ENCODE data around the gene GK2.

Gene GK2

DNA sequence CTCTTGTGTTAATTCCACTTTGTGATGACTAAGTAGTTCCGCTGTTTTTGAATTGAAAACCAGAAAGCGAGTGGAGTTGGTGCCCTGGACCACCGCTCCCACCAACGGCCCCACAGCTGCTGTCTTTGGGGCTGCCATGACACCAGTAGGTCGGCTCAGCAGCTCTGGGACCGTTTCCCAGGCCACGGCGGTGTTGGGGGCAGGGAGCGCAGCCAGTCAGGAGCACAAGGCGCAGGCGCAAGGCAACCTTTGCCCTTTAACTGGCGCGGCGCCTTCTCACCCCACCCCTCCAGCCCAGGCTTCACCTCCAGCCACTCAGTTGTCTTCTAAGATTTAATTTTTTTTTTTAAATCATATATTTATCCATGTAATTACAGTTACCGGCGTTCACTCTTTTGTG is at the start of gene GK2:
TSS of gene GK2 (minus strand) at position 166 of the 400 bp plus-strand sequence. CDS start at position 138, 28 bp downstream.
- no peak for DNase-seq (ENCODE audit: low spot score)

DNA sequence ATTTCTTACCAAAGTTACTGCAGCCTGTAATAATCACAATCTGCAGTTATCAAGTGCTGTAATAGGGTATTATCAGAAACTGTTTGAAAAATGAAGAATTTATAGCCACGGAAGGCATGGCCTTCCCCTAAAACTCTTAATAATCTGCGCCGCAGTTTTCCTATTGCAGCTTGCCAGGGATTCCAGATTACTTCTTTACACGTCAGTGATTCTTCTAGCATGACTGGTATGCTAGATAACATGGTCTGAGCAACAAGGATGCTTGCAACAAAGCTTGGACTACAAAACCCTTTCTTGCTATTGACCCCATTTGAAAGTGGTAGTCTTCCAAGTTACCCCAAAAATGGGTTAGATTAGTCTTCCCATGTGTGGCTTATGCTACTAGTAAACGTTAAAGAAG is 47.2 kb upstream of the GK2 start:
- no peak for DNase-seq (ENCODE audit: low spot score)

DNA sequence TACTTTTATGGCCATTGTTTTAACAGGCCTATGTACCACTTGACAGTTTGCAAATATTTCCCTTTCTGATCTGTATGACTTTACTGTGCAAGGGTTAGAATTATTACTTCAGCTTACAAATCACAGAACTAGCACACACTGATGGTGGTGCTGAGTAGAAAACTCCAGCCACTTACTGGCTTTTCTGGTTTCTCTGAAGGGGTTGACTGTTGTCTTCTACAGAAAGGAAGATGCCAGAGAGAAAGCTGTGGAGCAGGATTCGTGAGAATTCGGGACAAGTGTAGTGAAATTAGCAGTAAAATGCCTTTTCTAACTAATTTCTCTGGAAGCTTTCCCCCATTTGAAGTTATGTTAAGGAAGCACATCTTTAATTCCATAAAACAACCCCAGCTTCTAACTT is 46.6 kb upstream of the GK2 start:
- no peak for DNase-seq (ENCODE audit: low spot score)

DNA sequence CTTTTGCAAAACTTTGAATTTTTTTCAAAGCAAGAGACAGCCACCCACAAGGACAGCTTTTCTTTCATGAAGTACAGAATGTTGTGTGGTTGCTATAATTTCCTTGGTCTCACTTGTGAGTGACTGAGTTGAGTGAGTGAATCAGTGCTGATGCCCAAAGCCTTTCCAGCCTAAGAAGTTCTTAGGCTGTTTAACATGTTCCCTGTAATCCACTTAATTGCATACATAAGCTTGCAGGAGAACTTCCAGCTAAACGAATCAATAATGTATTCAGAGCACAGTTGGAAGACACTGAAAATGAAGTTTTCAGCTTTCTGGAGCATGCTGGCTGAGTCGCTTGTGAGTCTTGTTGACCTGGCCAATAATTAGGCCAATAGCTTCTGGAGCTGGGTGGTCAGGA is 42.0 kb upstream of the GK2 start:
- no peak for DNase-seq (ENCODE audit: low spot score)

DNA sequence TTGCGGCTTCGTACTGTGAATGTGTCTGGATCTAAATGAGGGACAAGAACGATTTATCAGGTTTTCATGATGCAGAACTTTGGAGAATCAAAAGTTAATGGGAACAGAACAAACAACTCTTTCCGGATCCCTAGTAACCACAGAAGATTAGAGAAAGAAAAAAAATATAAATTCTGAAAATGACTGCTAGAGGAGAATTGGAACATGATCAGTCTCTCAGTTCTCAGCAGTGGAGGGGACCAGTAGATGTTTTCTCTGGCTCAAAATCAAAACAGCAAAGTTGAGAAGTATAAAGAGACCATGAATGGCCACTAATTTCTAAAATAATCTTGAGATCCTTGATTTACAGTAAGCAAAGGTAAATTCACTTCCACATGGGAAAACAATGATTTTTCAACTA is 38.1 kb upstream of the GK2 start:
- DNase-seq (ENCODE audit: low spot score), result no peak

DNA sequence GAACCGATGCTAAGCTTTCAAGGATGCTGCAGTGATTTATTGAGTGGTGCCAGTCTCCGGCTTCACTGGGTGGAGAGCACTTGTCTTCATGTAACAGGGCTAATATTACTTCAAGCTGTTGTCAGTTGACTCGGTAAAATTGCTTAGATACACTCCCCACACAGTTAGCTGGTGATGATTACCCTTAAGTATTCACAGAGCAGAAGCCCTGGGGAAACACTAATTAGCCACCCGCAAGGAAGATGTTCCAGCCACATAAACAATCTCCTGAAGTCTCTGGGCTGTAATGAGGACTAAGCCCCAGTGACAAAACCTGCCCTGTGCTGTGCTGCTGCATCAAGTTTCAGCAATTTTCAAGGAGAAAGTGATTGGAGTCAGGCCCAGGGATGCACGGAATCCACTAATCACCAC is 37.3 kb upstream of the GK2 start:
- DNase-seq (ENCODE audit: low spot score), result no peak

DNA sequence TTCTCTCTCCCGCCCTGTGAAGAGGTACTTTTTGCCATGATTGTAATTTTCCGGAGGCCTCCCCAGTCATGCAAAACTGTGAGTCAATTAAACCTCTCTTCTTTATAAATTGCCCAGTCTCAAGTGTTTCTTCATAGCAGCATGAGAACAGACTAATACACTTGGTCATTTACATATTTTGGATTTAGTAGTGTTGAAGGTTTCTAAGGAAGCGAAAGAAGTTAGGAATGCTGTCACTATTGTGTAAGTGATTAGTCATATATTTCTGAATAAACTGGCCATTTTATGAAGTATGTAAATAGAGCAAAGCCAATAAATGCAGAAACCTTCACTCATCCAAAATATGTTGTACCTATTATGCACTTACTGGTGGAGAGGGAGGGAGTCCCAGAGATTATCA is 34.4 kb upstream of the GK2 start:
- no peak for DNase-seq (ENCODE audit: low spot score)

DNA sequence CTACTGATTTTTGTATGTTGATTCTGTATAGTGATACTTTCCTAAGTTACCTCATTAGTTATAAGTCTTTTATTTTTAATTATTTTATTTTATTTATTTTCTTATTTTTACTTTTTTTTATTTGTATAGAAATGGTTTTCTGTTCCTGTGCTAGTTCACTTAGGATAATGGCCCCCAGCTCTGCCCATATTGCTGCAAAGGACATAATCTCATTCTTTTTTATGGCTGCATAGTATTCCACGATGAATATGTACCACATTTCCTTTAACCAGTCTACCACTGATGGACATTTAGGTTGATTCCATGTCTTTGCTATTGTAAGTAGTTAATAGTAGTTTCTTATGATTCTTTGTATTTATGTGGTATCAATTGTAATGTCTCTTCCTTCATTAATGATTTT is 31.5 kb upstream of the GK2 start:
- no peak for DNase-seq (ENCODE audit: low spot score)

DNA sequence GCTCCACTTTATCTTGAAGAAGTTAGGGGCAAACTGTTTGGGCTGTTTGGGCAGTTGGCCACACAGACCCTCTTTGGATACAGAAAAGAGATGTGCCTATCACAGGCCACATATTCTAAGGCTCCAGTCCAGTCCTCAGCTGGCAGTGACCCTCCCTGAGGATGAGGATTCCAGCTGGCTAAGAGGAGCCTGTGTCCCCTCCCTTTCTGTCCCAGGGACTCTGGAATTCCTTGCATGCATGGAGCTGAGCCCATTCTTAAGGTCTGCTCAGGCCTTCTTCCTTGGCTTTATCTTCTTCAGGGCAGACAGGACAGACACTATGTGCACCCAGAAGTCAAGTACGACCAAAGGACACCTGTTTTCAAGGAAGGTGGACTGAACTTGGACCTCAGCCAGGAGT is 23.8 kb upstream of the GK2 start:
- DNase-seq (ENCODE audit: low spot score), result no peak

DNA sequence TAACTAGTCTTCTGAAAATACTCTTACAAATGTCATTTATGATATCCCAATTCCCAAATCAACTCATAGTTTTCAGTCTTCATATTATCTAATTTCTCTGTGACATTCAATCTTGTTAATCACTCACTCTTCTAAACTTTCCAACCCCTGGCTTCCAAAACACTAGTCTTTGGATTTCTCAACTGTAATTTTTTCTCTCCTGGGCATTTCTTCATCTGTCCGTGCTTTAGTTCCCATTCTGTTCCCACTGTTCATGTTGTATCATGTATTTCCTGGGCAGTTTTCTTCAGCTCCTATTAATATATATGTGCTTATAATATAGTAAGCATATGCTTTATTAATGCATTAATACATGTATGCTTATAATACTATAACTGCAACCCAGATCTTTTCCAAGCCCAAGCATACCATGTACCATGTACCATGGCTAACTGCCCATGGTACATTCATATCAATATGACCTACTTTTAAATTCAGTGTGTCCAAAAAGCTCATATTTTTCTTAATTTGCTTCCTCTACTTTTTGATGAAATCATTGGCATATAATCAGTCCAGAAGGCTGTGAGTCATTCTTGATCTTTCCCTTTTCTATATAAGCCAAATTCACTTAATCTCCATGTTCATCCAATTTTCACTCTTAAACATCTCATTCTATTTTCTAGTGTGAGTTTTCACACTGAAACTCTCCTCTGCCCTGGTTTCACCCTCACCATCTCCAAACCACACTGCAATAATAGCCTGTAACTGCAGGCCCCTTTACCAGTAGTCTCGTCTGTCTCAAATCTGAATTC is 21.3 kb upstream of the GK2 start:
- DNase-seq (ENCODE audit: low spot score), result no peak

DNA sequence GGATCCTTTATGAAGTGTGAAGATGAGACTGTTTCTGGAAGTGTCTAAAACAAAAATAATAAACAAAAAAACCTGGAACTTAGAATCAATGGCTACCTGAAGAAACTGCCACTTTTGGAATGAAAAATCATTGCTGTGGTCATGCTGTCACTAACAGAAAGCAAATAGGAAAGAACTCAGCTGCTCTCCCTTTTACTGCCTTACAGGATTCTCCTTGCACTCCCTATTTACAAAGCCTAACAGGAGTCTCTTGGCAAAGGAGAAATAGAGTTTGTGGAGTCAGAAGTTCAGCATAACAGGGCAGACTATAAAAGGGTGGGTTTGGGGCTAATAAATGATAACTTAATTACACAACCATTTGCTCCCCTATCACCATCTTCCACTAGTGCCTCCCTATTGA is 19.0 kb upstream of the GK2 start:
- no peak for DNase-seq (ENCODE audit: low spot score)

DNA sequence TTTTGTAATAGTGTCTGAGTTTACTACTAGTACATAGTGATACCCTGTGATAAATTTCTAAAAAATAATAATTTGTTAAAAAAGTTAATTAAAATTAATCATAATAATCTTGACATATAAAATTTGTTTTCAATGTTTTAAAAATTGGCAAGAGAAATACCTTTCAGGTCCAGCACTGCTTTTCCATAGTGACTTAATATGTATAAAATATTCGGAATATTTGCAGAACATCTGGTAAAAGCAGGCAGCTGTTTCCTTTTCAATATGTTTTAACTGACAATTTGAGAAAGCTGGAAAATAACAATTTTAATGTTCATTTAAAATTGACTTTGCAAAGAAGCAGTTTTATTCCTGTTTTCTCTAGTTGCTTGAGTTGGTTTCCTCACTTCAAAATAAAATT is 17.6 kb upstream of the GK2 start:
- DNase-seq (ENCODE audit: low spot score), result no peak

DNA sequence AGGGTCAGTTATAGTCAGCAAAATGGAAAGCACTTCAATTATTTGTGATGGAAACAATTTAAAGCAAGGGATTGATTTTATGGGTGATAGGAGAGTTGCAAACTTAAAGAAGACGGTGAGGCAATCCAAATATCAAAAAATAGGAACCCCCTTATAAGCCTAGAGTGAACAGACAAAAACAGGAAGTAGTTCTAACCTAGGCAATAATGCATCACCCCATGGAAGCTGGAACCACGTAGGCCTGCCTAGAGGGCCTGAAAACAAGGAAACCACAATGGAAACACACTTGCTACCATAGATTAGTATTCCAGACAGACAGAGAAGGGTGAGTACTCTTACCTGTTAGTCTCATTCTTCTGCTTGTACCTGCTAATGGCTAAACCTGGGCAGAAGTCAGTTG is 13.5 kb upstream of the GK2 start:
- DNase-seq (ENCODE audit: low spot score), result no peak

DNA sequence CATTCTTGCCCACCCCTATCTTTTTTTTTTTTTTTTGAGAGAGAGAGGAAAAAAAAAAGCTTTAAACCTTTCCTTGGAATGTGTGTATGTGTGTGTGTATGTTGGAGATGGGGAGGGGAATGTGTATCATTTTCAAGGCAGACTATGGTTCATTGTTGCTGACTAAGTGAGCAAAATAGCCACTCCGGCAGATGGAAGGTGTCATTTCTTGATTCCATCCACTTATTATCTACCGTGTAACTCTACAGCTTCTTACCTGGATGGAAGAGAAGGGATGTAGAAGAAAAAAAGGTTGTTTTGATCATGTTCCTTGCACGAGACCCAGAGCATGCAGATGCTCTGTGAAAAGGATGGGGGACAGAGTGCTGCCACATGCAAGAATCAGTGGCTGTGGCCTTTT is 5.9 kb upstream of the GK2 start:
- DNase-seq (ENCODE audit: low spot score), result no peak

DNA sequence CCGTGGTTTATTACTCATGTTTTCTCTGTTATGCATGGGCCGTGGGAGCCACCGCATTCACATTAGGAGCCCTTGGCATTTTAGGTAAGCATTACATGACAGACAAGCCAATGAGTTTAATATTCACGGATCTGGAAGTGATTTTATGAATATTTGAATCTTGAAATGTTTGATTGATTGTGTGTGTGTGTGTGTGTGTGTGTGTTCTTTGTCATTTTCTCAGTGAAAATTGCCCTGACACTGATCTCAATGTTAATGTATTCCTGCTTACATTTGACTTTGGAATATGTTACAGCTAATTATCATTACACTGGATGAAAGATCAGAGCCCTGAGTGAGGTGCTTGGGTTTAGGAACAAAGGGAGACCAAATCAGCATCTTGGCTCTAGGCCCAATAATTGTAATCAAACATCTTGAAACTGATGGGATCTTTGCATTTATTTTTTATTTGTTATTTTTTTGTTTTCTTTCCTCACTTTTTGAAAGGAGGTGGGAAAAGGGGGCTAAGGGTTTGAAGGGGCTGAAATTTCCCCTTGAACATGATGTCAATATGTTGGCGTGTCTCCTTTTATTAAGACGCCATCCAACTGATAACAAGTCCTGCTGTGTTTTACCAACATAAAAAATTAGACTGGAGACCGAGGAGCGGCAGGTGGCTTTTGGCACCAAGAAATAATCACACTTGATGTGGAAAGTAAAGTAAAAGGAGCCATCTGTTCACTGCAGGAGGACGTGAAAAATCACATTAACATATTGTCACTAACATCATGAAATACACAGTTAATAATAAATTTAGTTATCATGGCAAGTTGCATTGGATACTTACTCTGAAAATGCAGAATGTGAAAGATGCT is 5.2 kb upstream of the GK2 start:
- DNase-seq (ENCODE audit: low spot score), result no peak

DNA sequence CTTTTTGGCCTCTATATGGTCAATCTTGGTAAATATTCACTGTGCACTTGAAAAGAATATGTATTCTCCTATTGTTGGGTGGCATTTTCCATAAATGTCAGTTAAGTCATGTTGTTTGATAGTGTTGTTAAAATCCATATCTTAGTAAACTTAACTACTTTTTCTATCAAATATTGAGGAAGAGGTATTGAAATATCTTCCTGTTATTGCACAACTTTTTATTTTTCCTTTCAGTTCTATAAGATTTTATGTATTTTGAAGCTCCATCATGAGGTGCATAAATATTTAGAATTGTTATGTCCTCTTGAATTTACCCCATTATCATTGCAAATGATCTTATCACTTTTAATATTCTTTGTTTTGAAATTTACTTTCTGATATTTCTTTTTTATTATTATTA is 3.4 kb downstream of the GK2 start:
- no peak for DNase-seq (ENCODE audit: low spot score)

DNA sequence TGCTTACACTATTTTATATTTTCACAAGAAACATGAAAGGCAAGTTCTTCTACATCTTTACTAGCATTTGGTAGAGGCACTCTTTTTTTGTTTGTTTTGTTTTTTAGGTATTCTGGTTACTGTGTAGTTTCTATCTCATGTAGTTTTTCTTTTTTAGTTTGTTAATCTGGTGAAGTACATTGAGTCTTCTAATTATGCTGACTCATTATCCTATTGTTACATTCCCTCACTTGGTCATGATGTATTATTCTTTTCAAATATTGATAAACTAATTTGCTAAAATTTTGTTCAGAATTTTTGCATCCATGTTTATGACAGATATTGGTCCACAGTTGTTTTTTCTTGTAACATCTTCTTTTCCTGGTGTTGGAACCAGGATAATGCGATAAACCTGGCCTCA is 4.7 kb downstream of the GK2 start:
- DNase-seq (ENCODE audit: low spot score), result no peak

DNA sequence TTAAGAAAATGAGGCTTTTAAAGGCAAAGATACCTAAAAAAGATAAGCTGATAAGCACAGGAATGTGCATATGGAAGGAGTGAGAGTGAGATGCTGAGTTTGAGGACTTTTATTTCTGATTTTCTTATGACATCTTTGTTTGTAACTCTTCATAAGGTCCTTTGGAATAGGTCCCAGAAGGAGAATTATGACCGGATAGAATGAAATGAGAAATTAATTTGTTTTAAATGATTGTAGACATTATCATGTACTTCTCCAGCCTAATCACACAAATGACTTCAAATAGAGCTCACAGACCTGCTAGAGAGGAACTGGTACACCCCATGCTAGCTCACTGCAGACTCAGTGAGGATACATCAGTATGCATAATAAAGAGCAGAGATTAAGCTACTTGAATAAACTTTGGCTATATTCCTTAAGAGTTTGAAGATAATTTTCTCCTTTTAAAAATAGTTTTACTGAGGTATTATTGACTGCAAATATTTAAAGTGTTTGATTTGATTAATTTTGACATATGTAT is 5.6 kb downstream of the GK2 start:
- DNase-seq (ENCODE audit: low spot score), result no peak

DNA sequence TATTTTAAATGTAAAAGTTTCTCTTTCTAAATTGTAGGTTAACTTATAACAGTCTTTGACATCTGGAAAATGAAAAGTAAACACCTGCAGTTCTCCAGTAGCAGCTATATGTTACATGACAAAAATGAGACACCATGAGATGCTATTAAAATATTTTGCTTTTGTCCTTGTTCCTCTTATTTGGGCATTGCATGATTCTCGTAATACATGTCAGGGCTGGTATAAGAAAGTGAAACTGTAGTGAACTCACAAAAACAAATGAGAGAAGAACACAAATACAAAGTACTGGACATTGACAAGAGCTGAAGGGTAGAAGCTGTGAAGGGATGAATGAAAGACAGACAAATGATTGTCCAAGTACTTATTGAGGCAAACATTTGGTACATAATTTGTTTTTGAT is 9.0 kb downstream of the GK2 start:
- DNase-seq (ENCODE audit: low spot score), result no peak

DNA sequence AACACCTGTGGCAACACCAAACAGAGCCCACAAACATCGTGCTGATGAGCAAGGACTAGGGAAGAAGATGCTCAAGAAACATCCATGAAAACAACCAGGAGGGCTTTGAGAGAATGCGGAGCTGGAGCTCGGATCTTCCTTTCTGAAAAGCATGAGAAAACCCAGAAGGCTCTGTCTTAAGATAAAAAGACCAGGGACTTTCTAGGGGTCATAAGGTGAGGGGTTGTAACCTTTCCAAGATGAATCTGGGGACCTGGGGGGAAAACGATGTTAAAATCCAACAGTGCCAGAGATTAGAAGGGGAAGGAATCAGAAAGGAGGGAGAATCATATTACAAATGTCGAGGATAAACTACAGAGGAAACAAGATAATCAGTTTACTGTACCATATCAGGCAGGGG is 10.1 kb downstream of the GK2 start:
- no peak for DNase-seq (ENCODE audit: low spot score)

DNA sequence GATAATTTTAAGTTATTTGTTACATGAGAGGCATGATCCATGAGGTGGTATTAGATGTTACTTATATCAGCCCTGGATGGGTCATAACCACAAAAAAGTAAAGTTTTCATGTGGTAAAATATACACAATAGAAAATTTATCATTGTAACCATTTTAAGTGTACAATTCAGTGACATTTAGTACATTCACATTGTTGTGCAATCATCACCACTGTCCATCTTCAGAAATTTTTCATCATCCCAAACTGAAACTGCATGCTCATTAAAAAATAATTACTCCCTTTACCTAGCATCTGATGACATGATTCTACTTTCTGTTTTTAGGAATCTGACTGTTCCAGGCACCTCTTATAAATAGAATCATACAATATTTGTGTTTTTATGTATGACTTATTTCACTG is 11.2 kb downstream of the GK2 start:
- DNase-seq (ENCODE audit: low spot score), result no peak

DNA sequence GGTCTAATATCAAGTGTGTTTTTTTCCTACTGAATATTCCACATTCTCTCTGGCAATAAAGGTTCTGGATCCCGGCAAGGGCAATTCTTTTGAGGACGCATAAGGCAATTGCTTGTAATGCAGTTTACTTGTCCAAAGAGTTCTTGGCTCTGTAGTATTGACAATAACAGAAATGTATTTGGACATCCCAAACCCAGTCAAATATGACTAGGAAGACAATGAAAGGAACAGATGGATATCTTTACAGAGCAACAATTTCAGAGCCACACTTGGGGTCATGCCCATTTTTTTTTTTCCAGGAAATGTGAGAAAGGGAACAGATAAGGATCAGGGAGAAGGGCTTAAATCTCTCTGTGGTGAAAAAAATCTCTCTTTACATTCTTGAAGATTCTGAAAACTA is 12.2 kb downstream of the GK2 start:
- DNase-seq (ENCODE audit: low spot score), result no peak

DNA sequence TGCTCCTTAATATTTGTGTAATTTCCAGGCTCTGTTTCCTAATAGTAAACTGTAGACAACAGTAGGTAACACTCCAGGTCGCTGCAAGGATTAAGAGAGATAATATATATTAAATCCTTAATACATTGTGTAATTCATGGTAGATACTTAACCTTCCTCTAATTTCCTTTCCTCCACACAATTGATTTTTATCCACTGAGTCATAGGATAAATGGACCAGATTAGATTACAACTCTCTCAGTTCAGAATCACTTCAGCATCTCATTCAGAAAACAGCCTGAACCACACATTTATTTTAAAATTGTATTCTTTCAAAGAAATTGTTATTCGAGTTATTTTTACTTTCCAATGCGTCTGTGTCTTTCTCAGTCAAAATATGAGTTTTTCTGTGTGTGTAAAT is 17.1 kb downstream of the GK2 start:
- DNase-seq (ENCODE audit: low spot score), result no peak
